NT2/D1 (cell line): Measurements from ENCODE around the gene PCSK4.

Experiments used
- DNase-seq: peaks from one replicate; pipeline ENCODE4 v3.0.0-alpha.2; 2011; ENCODE audit warnings: low read depth, low spot score
- H3K27me3 ChIP-seq: 2 replicates; pipeline ENCODE4 v1.6.0; 2011; ENCODE audit warnings: mild to moderate bottlenecking; ENCODE audit not compliant: insufficient read length, insufficient read depth
- H3K36me3 ChIP-seq: 2 replicates; pipeline ENCODE4 v1.6.1; 2011; ENCODE audit warnings: mild to moderate bottlenecking, low read length, mixed read lengths; ENCODE audit not compliant: insufficient read depth, insufficient read length
- H3K4me1 ChIP-seq: 2 replicates; pipeline ENCODE4 v1.5.1; 2011; ENCODE audit not compliant: insufficient read depth, insufficient read length
- H3K4me3 ChIP-seq: 2 replicates; pipeline ENCODE4 v1.5.1; 2011; ENCODE audit warnings: low read depth; ENCODE audit not compliant: insufficient read length
- H3K9ac ChIP-seq: 2 replicates; pipeline ENCODE4 v1.6.0; 2011; ENCODE audit warnings: low read depth; ENCODE audit not compliant: insufficient read length
- H3K9me3 ChIP-seq: 2 replicates; pipeline ENCODE4 v1.5.1; 2011; ENCODE audit warnings: mild to moderate bottlenecking, low read length; ENCODE audit not compliant: insufficient read depth
- SUZ12 ChIP-seq: IDR thresholded peaks from 2 replicates; pipeline ENCODE4 v1.6.1; 2011; ENCODE audit not compliant: insufficient read length, insufficient read depth; ENCODE audit errors: extremely low read depth
- YY1 ChIP-seq: IDR thresholded peaks from 2 replicates; pipeline ENCODE4 v1.6.1; 2011; ENCODE audit not compliant: insufficient read length, insufficient read depth
- ZNF274 ChIP-seq: IDR thresholded peaks from 2 replicates; pipeline ENCODE4 v1.6.1; 2011; ENCODE audit warnings: mild to moderate bottlenecking, low read depth, low read length

PCSK4 gene

DNA sequence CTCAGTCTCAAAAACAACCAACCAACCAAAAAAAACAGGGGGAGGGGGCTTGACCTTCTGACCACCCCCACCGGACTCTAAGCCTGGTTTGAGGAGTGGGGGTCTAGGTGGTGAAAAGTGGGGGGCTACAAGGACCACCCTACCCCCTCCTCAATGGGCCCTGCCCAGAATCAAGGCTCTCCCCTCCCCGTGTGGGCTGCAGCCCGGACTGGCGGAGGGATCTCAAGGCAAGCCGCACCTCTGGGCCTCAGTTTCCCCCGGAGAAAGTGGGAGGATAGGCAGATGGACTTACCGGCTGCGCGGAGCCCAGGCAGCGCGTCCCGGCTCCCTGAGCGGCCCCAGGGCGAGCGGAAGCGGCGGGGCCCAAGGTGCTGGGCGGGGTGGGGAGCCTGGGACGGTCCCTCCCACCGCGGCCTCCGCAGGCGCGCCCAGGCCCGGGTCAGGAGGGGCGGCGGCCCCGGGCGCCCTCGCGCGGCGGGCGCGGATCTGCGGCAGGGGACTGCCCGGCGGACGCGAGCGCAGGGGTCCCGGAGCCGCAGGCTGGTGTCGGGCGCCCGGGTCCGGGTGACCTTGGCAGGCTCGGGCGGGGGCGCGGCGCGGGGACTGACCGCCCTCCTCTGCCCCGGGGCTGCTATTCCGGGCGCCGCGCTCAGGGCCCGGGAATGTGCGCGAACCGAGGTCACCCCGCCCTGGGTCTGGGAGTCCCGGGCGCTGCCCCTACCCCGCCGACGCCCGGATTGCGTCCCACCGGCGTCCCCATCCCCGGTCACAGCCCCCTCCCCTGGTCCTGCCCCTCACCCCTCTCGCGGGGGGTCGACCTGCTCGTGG is 22.7 kb upstream of the PCSK4 start, which contains the start of gene ADAMTSL5:
ADAMTSL5 (minus strand) TSS at position 349 of the 828 bp plus-strand sequence. CDS start 2,076 bp downstream, outside the sequence.
- Histone ChIP-seq H3K4me3 (peak within 1 kb of the TSS; percentile 38), H3K9ac (peak within 1 kb of the TSS; percentile 72), H3K36me3 (peaks cover 6% of the 10 kb centered on the region), H3K4me1 (peaks cover 6% of the 10 kb centered on the region), H3K27me3 (no peaks in the 10 kb centered on the region), H3K9me3 (no peaks in the 10 kb centered on the region)
- TF ChIP-seq SUZ12: no peak
- no peak for DNase-seq

DNA sequence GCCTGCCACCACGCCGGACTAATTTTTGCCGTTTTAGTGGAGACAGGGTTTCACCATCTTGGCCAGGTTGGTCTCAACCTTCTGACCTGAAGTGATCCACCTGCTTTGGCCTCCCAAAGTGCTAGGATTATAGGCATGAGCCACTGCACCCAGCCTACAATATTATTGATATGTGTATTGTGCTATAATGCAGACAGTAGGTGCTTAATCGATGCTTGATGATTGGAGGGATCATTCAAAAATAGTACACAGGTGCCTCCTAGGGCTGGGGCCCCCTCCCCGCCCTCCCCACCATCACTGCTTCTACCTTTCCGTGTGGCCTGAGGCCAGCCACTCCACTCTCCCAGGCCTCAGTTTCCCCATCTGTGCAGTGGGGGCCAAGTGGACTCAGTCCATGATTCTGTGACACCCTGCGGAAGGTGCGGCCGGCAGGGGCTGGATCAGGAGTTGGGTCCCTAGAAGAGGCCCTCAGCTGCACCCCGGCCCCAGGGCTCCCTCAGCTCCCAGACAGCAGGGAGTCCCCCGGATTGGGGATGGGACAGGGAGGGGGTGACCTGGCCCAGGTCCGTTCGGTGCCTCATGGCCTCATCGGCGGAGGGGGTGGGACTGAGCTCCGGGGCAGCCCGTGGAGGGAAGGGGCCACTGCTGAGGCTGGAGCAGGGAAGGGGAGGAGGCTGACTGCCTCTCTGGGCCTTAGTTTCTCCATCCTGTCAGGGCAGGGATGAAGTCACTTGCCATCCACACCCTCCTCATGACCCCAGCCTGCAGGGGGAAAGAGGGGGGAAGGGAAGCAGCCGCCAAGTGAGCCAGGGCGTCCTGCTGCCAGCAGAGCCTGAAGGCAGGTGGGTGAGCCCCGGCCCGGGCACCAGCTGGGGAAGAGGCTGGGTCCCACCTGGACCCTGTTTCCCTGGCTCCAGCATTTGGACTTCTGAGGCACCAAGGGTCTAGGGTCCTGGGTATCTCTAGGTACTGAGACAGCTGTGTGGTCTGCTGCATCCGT is 21.5 kb upstream of the PCSK4 start:
- DNase-seq: no peak
- Histone ChIP-seq H3K36me3 (peaks cover 6% of the 10 kb centered on the region), H3K4me3 (no peak overlapping the region), H3K9me3 (no peaks in the 10 kb centered on the region), H3K27me3 (no peaks in the 10 kb centered on the region), H3K9ac (peak overlapping the region; percentile 17), H3K4me1 (peaks cover 11% of the 10 kb centered on the region)
- no peak for TF ChIP-seq YY1
- TF ChIP-seq ZNF274: no peak
- no peak for TF ChIP-seq SUZ12

- no peaks in the 10 kb centered on the region for H3K27me3 ChIP-seq
- H3K9ac ChIP-seq: no peak overlapping the region
- peaks cover 11% of the 10 kb centered on the region for H3K4me1 ChIP-seq
- TF ChIP-seq SUZ12 (no peak), YY1 (no peak), ZNF274 (no peak)
- peaks cover 6% of the 10 kb centered on the region for H3K36me3 ChIP-seq
- H3K9me3 ChIP-seq: no peaks in the 10 kb centered on the region
- no peak for DNase-seq
- H3K4me3 ChIP-seq: no peak overlapping the region
These were observed 20.7 kb upstream of the PCSK4 start for GRCh38 chr19:1510807-1511206.

DNA sequence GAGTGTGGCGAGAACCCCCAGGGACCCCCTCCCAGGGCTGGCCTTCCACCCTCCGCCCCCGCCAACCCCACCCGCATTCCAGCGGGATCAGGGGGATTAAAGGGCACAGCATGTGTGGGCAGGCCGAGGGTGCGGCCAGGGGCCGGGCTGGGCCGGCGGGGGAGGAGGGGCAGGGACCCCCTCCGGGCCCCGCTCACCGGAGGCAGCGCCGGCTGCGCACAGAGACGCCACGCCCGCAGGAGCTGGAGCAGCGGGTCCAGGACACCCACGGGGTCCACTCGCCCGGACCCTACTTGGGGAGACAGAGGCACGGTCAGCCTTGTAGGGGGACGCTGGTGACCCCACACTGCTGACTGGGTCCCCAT is 20.3 kb upstream of the PCSK4 start:
- H3K27me3 ChIP-seq: no peaks in the 10 kb centered on the region
- H3K9me3 ChIP-seq: no peaks in the 10 kb centered on the region
- no peak overlapping the region for H3K4me3 ChIP-seq
- H3K4me1 ChIP-seq: peaks cover 11% of the 10 kb centered on the region
- no peak overlapping the region for H3K9ac ChIP-seq
- H3K36me3 ChIP-seq: peaks cover 6% of the 10 kb centered on the region
- no peak for DNase-seq
- no peak for TF ChIP-seq ZNF274
- TF ChIP-seq YY1: no peak
- no peak for TF ChIP-seq SUZ12

GRCh38 chr19:1509602-1510441 is 19.7 kb upstream of the PCSK4 start:
- H3K9ac ChIP-seq: no peak overlapping the region
- DNase-seq: no peak
- H3K9me3 ChIP-seq: no peaks in the 10 kb centered on the region
- no peaks in the 10 kb centered on the region for H3K27me3 ChIP-seq
- no peak for TF ChIP-seq SUZ12
- H3K36me3 ChIP-seq: peaks cover 6% of the 10 kb centered on the region
- H3K4me3 ChIP-seq: no peak overlapping the region
- peaks cover 11% of the 10 kb centered on the region for H3K4me1 ChIP-seq

DNA sequence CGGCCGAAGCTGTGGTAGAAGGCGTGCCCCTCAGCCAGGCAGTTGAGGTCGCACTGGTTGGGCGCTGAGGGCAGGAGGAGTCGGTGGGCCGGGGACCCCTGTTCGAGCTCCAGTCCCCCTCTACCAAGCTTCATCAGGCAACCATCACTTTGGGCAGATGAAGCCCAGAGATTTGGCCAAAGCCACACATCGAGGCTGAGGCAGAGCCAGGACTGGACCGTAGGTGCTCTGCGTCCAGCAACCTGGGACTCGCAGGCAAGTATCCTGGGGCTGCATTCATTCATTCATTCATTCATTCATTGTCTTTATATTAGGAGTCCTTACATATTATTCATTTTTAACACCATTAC is 18.3 kb upstream of the PCSK4 start:
- no peak for TF ChIP-seq SUZ12
- no peak for TF ChIP-seq YY1
- no peak for TF ChIP-seq ZNF274
- Histone ChIP-seq H3K36me3 (peaks cover 6% of the 10 kb centered on the region), H3K9me3 (no peaks in the 10 kb centered on the region), H3K4me3 (peak overlapping the region; percentile 42), H3K9ac (peak overlapping the region; percentile 57), H3K4me1 (peaks cover 18% of the 10 kb centered on the region), H3K27me3 (peaks cover 9% of the 10 kb centered on the region)
- no peak for DNase-seq
